HEK293 (cell line): ENCODE measurements around the gene FAR1.

Source experiments
- CTCF ChIA-PET: fragments of 350-600 bp; formaldehyde crosslinking; extraction: SDS; loops from one replicate; lab custom pipeline; 2021; ENCODE audit warnings: antibody characterized with exemption; lab: Yijun Ruan, JAX
- POLR2A ChIA-PET: fragments of 300-600 bp; formaldehyde crosslinking; extraction: SDS; loops from one replicate; lab custom pipeline; 2020; ENCODE audit warnings: antibody characterized with exemption, inconsistent platforms; lab: Yijun Ruan, JAX
- H3K27ac ChIP-seq: fragments of 200-500 bp; sonication (Bioruptor generic); 2 replicates; pipeline ENCODE4 v1.5.1; 2014; ENCODE audit warnings: low read depth, low read length, control low read depth, inconsistent platforms; ENCODE audit errors: extremely low read depth
- H3K36me3 ChIP-seq, 2 experiments: fragments of 200-500 bp in 1 of 2; sonication (Bioruptor generic) in 1 of 2; 1 replicate in 1 of 2; 2 replicates in 1 of 2; pipeline ENCODE4 v1.5.1; 2014 to 2017; ENCODE audit warnings: inconsistent platforms in 2 of 2, low read length in 2 of 2; ENCODE audit not compliant: control insufficient read depth in 2 of 2, insufficient read depth in 1 of 2
- H3K4me1 ChIP-seq: fragments of 200-500 bp; sonication (Bioruptor generic); 2 replicates; pipeline ENCODE4 v1.5.1; 2014; ENCODE audit warnings: mild to moderate bottlenecking, low read length, inconsistent platforms; ENCODE audit not compliant: control insufficient read depth, insufficient read depth
- H3K4me3 ChIP-seq: 2 replicates; pipeline ENCODE4 v1.5.1; 2011; ENCODE audit warnings: low read depth, mild to moderate bottlenecking, control low read depth, low read length, moderate library complexity
- H3K9me3 ChIP-seq: fragments of 200-500 bp; sonication (Bioruptor generic); 2 replicates; pipeline ENCODE4 v1.5.1; 2014; ENCODE audit warnings: low read depth, low read length, inconsistent platforms; ENCODE audit not compliant: control insufficient read depth, insufficient read depth
- GFI1B ChIP-seq: fragments of 450-650 bp; formaldehyde crosslinking; IDR thresholded peaks from 2 replicates; pipeline ENCODE4 v1.5.1; 2016; ENCODE audit warnings: missing biosample characterization, missing genetic modification characterization
- GLIS1 ChIP-seq: fragments of 450-650 bp; formaldehyde crosslinking; IDR thresholded peaks from 2 replicates; pipeline ENCODE4 v1.5.1; 2016; ENCODE audit warnings: missing biosample characterization, missing genetic modification characterization
- HOXD13 ChIP-seq: sonication (generic); formaldehyde crosslinking; IDR thresholded peaks from 2 replicates; pipeline ENCODE4 v1.8.0; 2022; ENCODE audit warnings: missing genetic modification reagents, borderline replicate concordance
- PRDM10 ChIP-seq: fragments of 450-650 bp; formaldehyde crosslinking; IDR thresholded peaks from 2 replicates; pipeline ENCODE4 v1.5.1; 2016; ENCODE audit warnings: missing biosample characterization, missing genetic modification characterization
- SP7 ChIP-seq: fragments of 450-650 bp; formaldehyde crosslinking; IDR thresholded peaks from 2 replicates; pipeline ENCODE4 v1.5.1; 2016; ENCODE audit warnings: missing biosample characterization, missing genetic modification characterization
- YY2 ChIP-seq: fragments of 450-650 bp; formaldehyde crosslinking; IDR thresholded peaks from 2 replicates; pipeline ENCODE4 v1.5.1; 2016; ENCODE audit warnings: missing biosample characterization, missing genetic modification characterization
- ZBTB17 ChIP-seq: fragments of 450-650 bp; formaldehyde crosslinking; IDR thresholded peaks from 2 replicates; pipeline ENCODE4 v1.5.1; 2016; ENCODE audit warnings: missing biosample characterization, missing genetic modification characterization
- ZBTB7A ChIP-seq: fragments of 450-650 bp; formaldehyde crosslinking; IDR thresholded peaks from 2 replicates; pipeline ENCODE4 v1.5.1; 2016; ENCODE audit warnings: low read depth, missing biosample characterization, missing genetic modification characterization
- ZFHX2 ChIP-seq: fragments of 450-650 bp; formaldehyde crosslinking; conservative IDR thresholded peaks from 2 replicates; pipeline ENCODE4 v1.5.1; 2016; ENCODE audit warnings: missing biosample characterization, missing genetic modification characterization
- ZFP41 ChIP-seq: fragments of 450-650 bp; formaldehyde crosslinking; IDR thresholded peaks from 2 replicates; pipeline ENCODE4 v1.5.1; 2016; ENCODE audit warnings: missing biosample characterization, missing genetic modification characterization, borderline replicate concordance
- ZNF112 ChIP-seq: fragments of 450-650 bp; formaldehyde crosslinking; IDR thresholded peaks from 2 replicates; pipeline ENCODE4 v1.5.0; 2017; ENCODE audit warnings: missing biosample characterization, missing genetic modification characterization
- ZNF140 ChIP-seq: fragments of 450-650 bp; formaldehyde crosslinking; IDR thresholded peaks from 2 replicates; pipeline ENCODE4 v1.5.1; 2016; ENCODE audit warnings: missing biosample characterization, missing genetic modification characterization
- ZNF146 ChIP-seq: fragments of 450-650 bp; formaldehyde crosslinking; IDR thresholded peaks from 2 replicates; pipeline ENCODE4 v1.5.1; 2016; ENCODE audit warnings: missing biosample characterization, missing genetic modification characterization
- ZNF202 ChIP-seq: fragments of 450-650 bp; formaldehyde crosslinking; IDR thresholded peaks from 2 replicates; pipeline ENCODE4 v1.5.1; 2016; ENCODE audit warnings: missing biosample characterization, missing genetic modification characterization, borderline replicate concordance
- ZNF221 ChIP-seq: fragments of 450-650 bp; formaldehyde crosslinking; IDR thresholded peaks from 2 replicates; pipeline ENCODE4 v1.5.1; 2017; ENCODE audit warnings: missing biosample characterization, missing genetic modification characterization, borderline replicate concordance
- ZNF223 ChIP-seq: fragments of 450-650 bp; formaldehyde crosslinking; IDR thresholded peaks from 2 replicates; pipeline ENCODE4 v1.5.1; 2016; ENCODE audit warnings: missing biosample characterization, missing genetic modification characterization
- ZNF239 ChIP-seq: fragments of 450-650 bp; formaldehyde crosslinking; IDR thresholded peaks from 2 replicates; pipeline ENCODE4 v1.5.1; 2016; ENCODE audit warnings: missing biosample characterization, missing genetic modification characterization
- ZNF324 ChIP-seq: fragments of 450-650 bp; formaldehyde crosslinking; IDR thresholded peaks from 2 replicates; pipeline ENCODE4 v1.5.1; 2016; ENCODE audit warnings: missing biosample characterization, missing genetic modification characterization
- ZNF404 ChIP-seq: fragments of 450-650 bp; formaldehyde crosslinking; IDR thresholded peaks from 2 replicates; pipeline ENCODE4 v1.5.1; 2017; ENCODE audit warnings: missing biosample characterization, missing genetic modification characterization
- ZNF416 ChIP-seq: fragments of 450-650 bp; formaldehyde crosslinking; IDR thresholded peaks from 2 replicates; pipeline ENCODE4 v1.5.1; 2016; ENCODE audit warnings: missing biosample characterization, missing genetic modification characterization
- ZNF423 ChIP-seq: fragments of 450-650 bp; formaldehyde crosslinking; IDR thresholded peaks from 2 replicates; pipeline ENCODE4 v1.5.1; 2016; ENCODE audit warnings: missing biosample characterization, missing genetic modification characterization
- ZNF596 ChIP-seq: fragments of 450-650 bp; IDR thresholded peaks from 2 replicates; pipeline ENCODE4 v1.5.0; 2018; ENCODE audit warnings: missing biosample characterization, mild to moderate bottlenecking, missing genetic modification characterization, moderate library complexity
- ZNF610 ChIP-seq: fragments of 450-650 bp; formaldehyde crosslinking; IDR thresholded peaks from 2 replicates; pipeline ENCODE4 v1.5.1; 2016; ENCODE audit warnings: missing biosample characterization, missing genetic modification characterization, borderline replicate concordance
- ZNF624 ChIP-seq: fragments of 450-650 bp; formaldehyde crosslinking; IDR thresholded peaks from 2 replicates; pipeline ENCODE4 v1.5.1; 2017; ENCODE audit warnings: missing biosample characterization, missing genetic modification characterization
- ZNF626 ChIP-seq: fragments of 450-650 bp; sonication (Bioruptor Pico); formaldehyde crosslinking; IDR thresholded peaks from 2 replicates; pipeline ENCODE4 v1.5.1; 2018; ENCODE audit warnings: missing biosample characterization, missing genetic modification characterization, inconsistent platforms
- ZNF791 ChIP-seq: fragments of 450-650 bp; formaldehyde crosslinking; IDR thresholded peaks from 2 replicates; pipeline ENCODE4 v1.5.1; 2016; ENCODE audit warnings: missing biosample characterization, missing genetic modification characterization
- TF ChIP-seq, protein P1 (sequence below): fragments of 450-650 bp; formaldehyde crosslinking; IDR thresholded peaks from 2 replicates; pipeline ENCODE4 v1.5.1; 2016; ENCODE audit warnings: missing biosample characterization, missing genetic modification characterization
- TF ChIP-seq, protein P2 (sequence below): fragments of 450-650 bp; formaldehyde crosslinking; IDR thresholded peaks from 2 replicates; pipeline ENCODE4; 2016; ENCODE audit warnings: missing biosample characterization, missing genetic modification characterization
- TF ChIP-seq, protein P3 (sequence below): fragments of 450-650 bp; formaldehyde crosslinking; IDR thresholded peaks from 2 replicates; pipeline ENCODE4 v1.5.1; 2017; ENCODE audit warnings: missing biosample characterization, missing genetic modification characterization
- TF ChIP-seq, protein P4 (sequence below): fragments of 450-650 bp; formaldehyde crosslinking; IDR thresholded peaks from 2 replicates; pipeline ENCODE4 v1.5.1; 2016; ENCODE audit warnings: missing biosample characterization, missing genetic modification characterization

Gene FAR1

GRCh38 chr11:13629779-13630178, 38.7 kb upstream of the FAR1 start (continued):
- TF ChIP-seq ZNF791 (tag by site-specific recombination): no peak
- no peak for TF ChIP-seq GFI1B (tag by site-specific recombination)
- TF ChIP-seq, protein P1, sequence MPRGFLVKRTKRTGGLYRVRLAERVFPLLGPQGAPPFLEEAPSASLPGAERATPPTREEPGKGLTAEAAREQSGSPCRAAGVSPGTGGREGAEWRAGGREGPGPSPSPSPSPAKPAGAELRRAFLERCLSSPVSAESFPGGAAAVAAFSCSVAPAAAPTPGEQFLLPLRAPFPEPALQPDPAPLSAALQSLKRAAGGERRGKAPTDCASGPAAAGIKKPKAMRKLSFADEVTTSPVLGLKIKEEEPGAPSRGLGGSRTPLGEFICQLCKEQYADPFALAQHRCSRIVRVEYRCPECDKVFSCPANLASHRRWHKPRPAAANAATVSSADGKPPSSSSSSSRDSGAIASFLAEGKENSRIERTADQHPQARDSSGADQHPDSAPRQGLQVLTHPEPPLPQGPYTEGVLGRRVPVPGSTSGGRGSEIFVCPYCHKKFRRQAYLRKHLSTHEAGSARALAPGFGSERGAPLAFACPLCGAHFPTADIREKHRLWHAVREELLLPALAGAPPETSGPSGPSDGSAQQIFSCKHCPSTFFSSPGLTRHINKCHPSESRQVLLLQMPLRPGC (tag by site-specific recombination): no peak
- TF ChIP-seq ZNF202 (tag by site-specific recombination): no peak
- no peak for TF ChIP-seq ZNF324 (tag by site-specific recombination)
- no peak for TF ChIP-seq ZNF221
- TF ChIP-seq GLIS1 (tag by site-specific recombination): no peak
- TF ChIP-seq, protein P2, sequence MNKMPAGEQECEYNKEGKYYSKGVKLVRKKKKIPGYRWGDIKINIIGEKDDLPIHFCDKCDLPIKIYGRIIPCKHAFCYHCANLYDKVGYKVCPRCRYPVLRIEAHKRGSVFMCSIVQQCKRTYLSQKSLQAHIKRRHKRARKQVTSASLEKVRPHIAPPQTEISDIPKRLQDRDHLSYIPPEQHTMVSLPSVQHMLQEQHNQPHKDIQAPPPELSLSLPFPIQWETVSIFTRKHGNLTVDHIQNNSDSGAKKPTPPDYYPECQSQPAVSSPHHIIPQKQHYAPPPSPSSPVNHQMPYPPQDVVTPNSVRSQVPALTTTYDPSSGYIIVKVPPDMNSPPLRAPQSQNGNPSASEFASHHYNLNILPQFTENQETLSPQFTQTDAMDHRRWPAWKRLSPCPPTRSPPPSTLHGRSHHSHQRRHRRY: no peak
- no peak for TF ChIP-seq PRDM10 (tag by site-specific recombination)
- no peak for TF ChIP-seq ZFHX2 (tag by site-specific recombination)
- TF ChIP-seq HOXD13 (CRISPR knock-in tag): no peak
- no peak for TF ChIP-seq ZNF610
- no peak for TF ChIP-seq ZNF146
- TF ChIP-seq YY2 (tag by site-specific recombination): no peak

- no peak overlapping the region for H3K27ac ChIP-seq
- no peaks in the 10 kb centered on the region for H3K36me3 ChIP-seq
- CTCF ChIA-PET: no interaction called here
- no peaks in the 10 kb centered on the region for H3K4me1 ChIP-seq
- POLR2A ChIA-PET: no interaction called here
- TF ChIP-seq ZNF112 (no peak), ZNF140 (no peak), ZFP41 (tag by site-specific recombination) (no peak), ZNF416 (no peak), ZBTB17 (tag by site-specific recombination) (no peak), ZNF626 (tag by site-specific recombination) (no peak), ZNF239 (no peak), ZNF423 (tag by site-specific recombination) (no peak), ZNF223 (tag by site-specific recombination) (no peak), ZNF624 (tag by site-specific recombination) (no peak), SP7 (tag by site-specific recombination) (no peak), ZNF596 (no peak), ZBTB7A (tag by site-specific recombination) (no peak), ZNF404 (tag by site-specific recombination) (no peak)
- TF ChIP-seq, protein P3, sequence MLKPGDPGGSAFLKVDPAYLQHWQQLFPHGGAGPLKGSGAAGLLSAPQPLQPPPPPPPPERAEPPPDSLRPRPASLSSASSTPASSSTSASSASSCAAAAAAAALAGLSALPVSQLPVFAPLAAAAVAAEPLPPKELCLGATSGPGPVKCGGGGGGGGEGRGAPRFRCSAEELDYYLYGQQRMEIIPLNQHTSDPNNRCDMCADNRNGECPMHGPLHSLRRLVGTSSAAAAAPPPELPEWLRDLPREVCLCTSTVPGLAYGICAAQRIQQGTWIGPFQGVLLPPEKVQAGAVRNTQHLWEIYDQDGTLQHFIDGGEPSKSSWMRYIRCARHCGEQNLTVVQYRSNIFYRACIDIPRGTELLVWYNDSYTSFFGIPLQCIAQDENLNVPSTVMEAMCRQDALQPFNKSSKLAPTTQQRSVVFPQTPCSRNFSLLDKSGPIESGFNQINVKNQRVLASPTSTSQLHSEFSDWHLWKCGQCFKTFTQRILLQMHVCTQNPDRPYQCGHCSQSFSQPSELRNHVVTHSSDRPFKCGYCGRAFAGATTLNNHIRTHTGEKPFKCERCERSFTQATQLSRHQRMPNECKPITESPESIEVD (tag by site-specific recombination): no peak
- TF ChIP-seq, protein P4, sequence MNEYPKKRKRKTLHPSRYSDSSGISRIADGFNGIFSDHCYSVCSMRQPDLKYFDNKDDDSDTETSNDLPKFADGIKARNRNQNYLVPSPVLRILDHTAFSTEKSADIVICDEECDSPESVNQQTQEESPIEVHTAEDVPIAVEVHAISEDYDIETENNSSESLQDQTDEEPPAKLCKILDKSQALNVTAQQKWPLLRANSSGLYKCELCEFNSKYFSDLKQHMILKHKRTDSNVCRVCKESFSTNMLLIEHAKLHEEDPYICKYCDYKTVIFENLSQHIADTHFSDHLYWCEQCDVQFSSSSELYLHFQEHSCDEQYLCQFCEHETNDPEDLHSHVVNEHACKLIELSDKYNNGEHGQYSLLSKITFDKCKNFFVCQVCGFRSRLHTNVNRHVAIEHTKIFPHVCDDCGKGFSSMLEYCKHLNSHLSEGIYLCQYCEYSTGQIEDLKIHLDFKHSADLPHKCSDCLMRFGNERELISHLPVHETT (tag by site-specific recombination): no peak
- H3K9me3 ChIP-seq: no peaks in the 10 kb centered on the region
- H3K4me3 ChIP-seq: no peak overlapping the region
These were observed 33.2 kb upstream of the FAR1 start for GRCh38 chr11:13635290-13635689.
